DOHH2 (cell line): Measurements from ENCODE around the gene DENND1B.
"Not testable (repeated sequence)": the region's sequence is repeated elsewhere in the genome, so short reads cannot be mapped to it uniquely, and the experiment has no call there.

ENCODE experiments used
- H3F3A ChIP-seq: fragments of 200-600 bp; sonication (generic), shearing (Covaris generic); 2 replicates; pipeline ENCODE4 v1.6.0; 2016; ENCODE audit warnings: antibody characterized with exemption, mild to moderate bottlenecking; ENCODE audit not compliant: control insufficient read depth, insufficient read depth
- H3K27ac ChIP-seq: fragments of 200-600 bp; sonication (generic); 2 replicates; pipeline ENCODE4 v1.5.1; 2014; ENCODE audit warnings: low read depth, mild to moderate bottlenecking, low read length, moderate library complexity
- H3K27me3 ChIP-seq: fragments of 200-600 bp; sonication (generic); 2 replicates; pipeline ENCODE4 v1.6.1; 2014; ENCODE audit warnings: mild to moderate bottlenecking, low read length, mixed read lengths; ENCODE audit not compliant: control insufficient read depth
- H3K36me3 ChIP-seq: fragments of 200-600 bp; sonication (generic); 2 replicates; pipeline ENCODE4 v1.6.1; 2014; ENCODE audit warnings: mild to moderate bottlenecking, low read length, moderate library complexity, mixed read lengths; ENCODE audit not compliant: control insufficient read depth
- H3K4me1 ChIP-seq: fragments of 200-600 bp; sonication (generic); 2 replicates; pipeline ENCODE4 v1.6.1; 2014; ENCODE audit warnings: mild to moderate bottlenecking, low read length, mixed read lengths; ENCODE audit not compliant: control insufficient read depth
- H3K4me2 ChIP-seq: fragments of 200-600 bp; sonication (generic); 2 replicates; pipeline ENCODE4 v1.6.0; 2014; ENCODE audit warnings: mild to moderate bottlenecking, low read length, moderate library complexity
- H3K4me3 ChIP-seq: fragments of 200-600 bp; sonication (generic); 2 replicates; pipeline ENCODE4 v1.5.1; 2014; ENCODE audit warnings: mild to moderate bottlenecking, low read length, mixed read lengths
- H3K79me2 ChIP-seq: fragments of 200-600 bp; sonication (generic); 2 replicates; pipeline ENCODE4 v1.6.1; 2014; ENCODE audit warnings: mild to moderate bottlenecking, low read length, mixed read lengths; ENCODE audit not compliant: control insufficient read depth
- H3K9me2 ChIP-seq: fragments of 200-600 bp; sonication (generic); replicated peaks from 2 replicates; pipeline ENCODE4 v1.6.1; 2014; ENCODE audit warnings: mild to moderate bottlenecking, low read length, mixed read lengths; ENCODE audit not compliant: control insufficient read depth
- H3K9me3 ChIP-seq: fragments of 200-600 bp; sonication (generic); 2 replicates; pipeline ENCODE4 v1.6.1; 2014; ENCODE audit warnings: antibody characterized with exemption, low read length, mixed read lengths; ENCODE audit not compliant: control insufficient read depth, insufficient read depth
- H4K20me1 ChIP-seq: fragments of 200-600 bp; sonication (generic); 2 replicates; pipeline ENCODE4 v1.6.0; 2014; ENCODE audit warnings: low read depth, mild to moderate bottlenecking, antibody characterized with exemption, low read length, moderate library complexity; ENCODE audit not compliant: control insufficient read depth, insufficient read depth
- EZH2phosphoT487 ChIP-seq: fragments of 200-600 bp; sonication (generic); IDR thresholded peaks from 2 replicates; pipeline ENCODE4 v1.6.1; 2017; ENCODE audit warnings: borderline replicate concordance, mild to moderate bottlenecking, antibody characterized with exemption, low read length, moderate library complexity, mixed read lengths
- TF ChIP-seq, protein P1 (sequence below): fragments of 200-600 bp; sonication (generic); IDR thresholded peaks from one replicate; pipeline ENCODE4 v1.5.1; 2014; ENCODE audit warnings: antibody characterized with exemption, mild to moderate bottlenecking, low read depth, low read length; ENCODE audit not compliant: poor library complexity, severe bottlenecking

The DENND1B gene

DNA sequence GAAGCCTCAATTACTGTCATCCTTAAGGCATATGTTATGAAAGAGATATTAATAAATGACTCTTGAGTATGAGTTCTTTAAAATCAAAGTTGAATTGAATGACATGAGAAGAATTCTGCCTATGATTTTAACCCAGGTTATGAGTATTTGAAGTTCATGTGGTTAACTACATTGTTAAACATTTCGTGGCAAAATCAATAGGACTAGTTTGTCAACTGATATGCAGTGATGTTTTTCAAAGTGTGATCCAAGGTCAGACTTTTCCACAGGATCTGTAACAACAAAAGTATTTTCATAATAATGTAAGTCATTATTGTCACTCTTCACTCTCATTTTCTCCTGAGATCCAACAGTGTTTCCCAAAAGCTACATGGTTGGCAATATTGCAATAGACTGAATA, 189.5 kb downstream of the DENND1B start:
- H3K36me3 ChIP-seq = no peaks in the 10 kb centered on the region
- no peak for TF ChIP-seq EZH2phosphoT487
- TF ChIP-seq, protein P1, sequence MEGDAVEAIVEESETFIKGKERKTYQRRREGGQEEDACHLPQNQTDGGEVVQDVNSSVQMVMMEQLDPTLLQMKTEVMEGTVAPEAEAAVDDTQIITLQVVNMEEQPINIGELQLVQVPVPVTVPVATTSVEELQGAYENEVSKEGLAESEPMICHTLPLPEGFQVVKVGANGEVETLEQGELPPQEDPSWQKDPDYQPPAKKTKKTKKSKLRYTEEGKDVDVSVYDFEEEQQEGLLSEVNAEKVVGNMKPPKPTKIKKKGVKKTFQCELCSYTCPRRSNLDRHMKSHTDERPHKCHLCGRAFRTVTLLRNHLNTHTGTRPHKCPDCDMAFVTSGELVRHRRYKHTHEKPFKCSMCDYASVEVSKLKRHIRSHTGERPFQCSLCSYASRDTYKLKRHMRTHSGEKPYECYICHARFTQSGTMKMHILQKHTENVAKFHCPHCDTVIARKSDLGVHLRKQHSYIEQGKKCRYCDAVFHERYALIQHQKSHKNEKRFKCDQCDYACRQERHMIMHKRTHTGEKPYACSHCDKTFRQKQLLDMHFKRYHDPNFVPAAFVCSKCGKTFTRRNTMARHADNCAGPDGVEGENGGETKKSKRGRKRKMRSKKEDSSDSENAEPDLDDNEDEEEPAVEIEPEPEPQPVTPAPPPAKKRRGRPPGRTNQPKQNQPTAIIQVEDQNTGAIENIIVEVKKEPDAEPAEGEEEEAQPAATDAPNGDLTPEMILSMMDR = no peak
- H4K20me1 ChIP-seq = no peaks in the 10 kb centered on the region
- no peaks in the 10 kb centered on the region for H3K9me3 ChIP-seq
- H3K4me3 ChIP-seq = no peak overlapping the region
- H3K27ac ChIP-seq = no peak overlapping the region
- no peaks in the 10 kb centered on the region for H3K79me2 ChIP-seq
- no peaks in the 10 kb centered on the region for H3F3A ChIP-seq
- H3K4me1 ChIP-seq = no peaks in the 10 kb centered on the region
- H3K4me2 ChIP-seq = no peak overlapping the region
- no peaks in the 10 kb centered on the region for H3K27me3 ChIP-seq
- H3K9me2 ChIP-seq = no peaks in the 10 kb centered on the region

DNA sequence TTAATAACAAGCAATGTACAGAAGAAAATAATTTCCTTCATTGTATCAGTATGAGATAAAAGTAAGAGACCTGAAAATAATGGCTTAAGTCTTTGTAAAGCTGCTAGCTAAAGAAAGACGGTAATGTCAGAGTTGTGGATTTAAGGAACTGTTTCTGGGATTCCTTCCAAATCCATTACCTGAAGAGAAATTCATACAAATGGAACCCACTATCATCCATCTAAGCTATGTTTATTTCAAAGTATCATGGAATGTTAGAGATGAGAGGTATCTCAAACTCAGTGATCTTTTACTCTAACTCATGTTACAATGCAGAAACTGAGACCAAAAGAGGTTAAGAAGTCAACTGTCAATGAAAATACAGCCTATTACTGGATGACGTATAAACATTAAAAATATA, 197.7 kb downstream of the DENND1B start:
- Histone ChIP-seq H3K9me2 (no peaks in the 10 kb centered on the region), H3K9me3 (no peaks in the 10 kb centered on the region), H3K79me2 (no peaks in the 10 kb centered on the region), H3K27me3 (no peaks in the 10 kb centered on the region), H3K36me3 (no peaks in the 10 kb centered on the region), H4K20me1 (no peaks in the 10 kb centered on the region), H3K4me2 (no peak overlapping the region), H3K4me3 (no peak overlapping the region), H3F3A (no peaks in the 10 kb centered on the region), H3K4me1 (no peaks in the 10 kb centered on the region), H3K27ac (no peak overlapping the region)
- TF ChIP-seq, protein P1 = no peak
- TF ChIP-seq EZH2phosphoT487 = no peak

DNA sequence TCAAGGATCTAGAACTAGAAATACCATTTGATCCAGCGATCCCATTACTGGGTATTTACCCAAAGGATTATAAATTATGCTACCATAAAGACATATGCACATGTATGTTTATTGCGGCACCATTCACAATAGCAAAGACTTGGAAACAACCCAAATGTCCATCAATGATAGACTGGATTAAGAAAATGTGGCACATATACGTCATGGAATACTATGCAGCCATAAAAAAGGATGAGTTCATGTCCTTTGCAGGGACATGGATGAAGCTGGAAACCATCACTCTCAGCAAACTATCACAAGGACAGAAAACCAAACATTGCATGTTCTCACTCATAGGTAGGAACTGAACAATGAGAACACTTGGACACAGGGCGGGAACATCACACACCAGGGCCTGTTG, 199.7 kb downstream of the DENND1B start:
- not testable (repeated sequence) for H3K4me3 ChIP-seq, H3K4me2 ChIP-seq, H3K4me1 ChIP-seq, H3K36me3 ChIP-seq, H4K20me1 ChIP-seq, H3K27me3 ChIP-seq, H3F3A ChIP-seq, H3K27ac ChIP-seq, H3K9me3 ChIP-seq, H3K9me2 ChIP-seq, H3K79me2 ChIP-seq

DNA sequence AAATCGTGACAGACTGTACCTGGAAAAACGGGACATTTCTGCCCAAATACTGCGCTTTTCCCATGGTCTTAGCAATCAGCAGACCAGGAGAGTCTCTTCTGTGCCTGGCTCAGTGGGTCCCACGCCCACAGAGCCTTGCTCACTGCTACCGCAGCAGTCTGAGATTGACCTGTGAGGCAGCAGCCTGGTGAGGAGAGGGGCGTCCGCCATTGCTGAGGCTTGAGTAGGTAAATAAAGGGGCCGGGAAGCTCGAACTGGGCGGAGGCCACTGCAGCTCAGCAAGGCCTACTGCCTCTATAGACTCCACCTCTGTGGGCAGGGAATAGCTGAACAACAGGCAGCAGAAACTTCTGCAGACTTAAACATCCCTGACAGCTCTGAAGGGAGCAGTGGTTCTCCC, 203.1 kb downstream of the DENND1B start:
- Histone ChIP-seq H3K36me3 (no peaks in the 10 kb centered on the region), H3K4me3 (no peak overlapping the region)

More for the DNA sequence above, 203.1 kb downstream of the DENND1B start:
- no peaks in the 10 kb centered on the region; the same call in 1 of the 2 replicates for H3K9me3 ChIP-seq
- H3K27ac ChIP-seq = no peak overlapping the region
- no peaks in the 10 kb centered on the region for H3K9me2 ChIP-seq
- no peaks in the 10 kb centered on the region for H4K20me1 ChIP-seq
- H3K4me1 ChIP-seq = no peaks in the 10 kb centered on the region
- no peaks in the 10 kb centered on the region for H3K27me3 ChIP-seq
- H3K4me2 ChIP-seq = no peak overlapping the region
- H3F3A ChIP-seq = no peaks in the 10 kb centered on the region
- TF ChIP-seq EZH2phosphoT487 = no peak
- TF ChIP-seq, protein P1 = no peak
- no peaks in the 10 kb centered on the region for H3K79me2 ChIP-seq
